Nephron progenitor cell (in vitro differentiated cells): Measurements from ENCODE around the gene STEAP3.

Experiments
- DNase-seq: peaks from one replicate; pipeline ENCODE4 v3.0.0; 2021
- H3K27ac Mint-ChIP-seq: 2 replicates; pipeline ENCODE4 v1.8.0; 2021; ENCODE audit warnings: mild to moderate bottlenecking, moderate library complexity, mixed read lengths
- H3K27me3 Mint-ChIP-seq: 2 replicates; pipeline ENCODE4 v1.8.0; 2021; ENCODE audit warnings: mild to moderate bottlenecking, low read depth, mixed read lengths; ENCODE audit not compliant: poor library complexity
- H3K36me3 Mint-ChIP-seq: 2 replicates; pipeline ENCODE4 v1.8.0; 2021; ENCODE audit warnings: low read depth, mixed read lengths
- H3K4me1 Mint-ChIP-seq: 2 replicates; pipeline ENCODE4 v1.8.0; 2021; ENCODE audit warnings: mixed read lengths
- H3K4me3 Mint-ChIP-seq: 2 replicates; pipeline ENCODE4 v1.8.0; 2021; ENCODE audit warnings: mild to moderate bottlenecking, moderate library complexity, mixed read lengths
- H3K9me3 Mint-ChIP-seq: 2 replicates; pipeline ENCODE4 v1.8.0; 2021; ENCODE audit warnings: mild to moderate bottlenecking, moderate library complexity, mixed read lengths
- TF ChIP-seq, protein P1 (sequence below): fragments of 200-600 bp; sonication (generic); IDR thresholded peaks from 2 replicates; pipeline ENCODE4 v1.5.0; 2021; ENCODE audit warnings: antibody characterized with exemption

STEAP3 gene

DNA sequence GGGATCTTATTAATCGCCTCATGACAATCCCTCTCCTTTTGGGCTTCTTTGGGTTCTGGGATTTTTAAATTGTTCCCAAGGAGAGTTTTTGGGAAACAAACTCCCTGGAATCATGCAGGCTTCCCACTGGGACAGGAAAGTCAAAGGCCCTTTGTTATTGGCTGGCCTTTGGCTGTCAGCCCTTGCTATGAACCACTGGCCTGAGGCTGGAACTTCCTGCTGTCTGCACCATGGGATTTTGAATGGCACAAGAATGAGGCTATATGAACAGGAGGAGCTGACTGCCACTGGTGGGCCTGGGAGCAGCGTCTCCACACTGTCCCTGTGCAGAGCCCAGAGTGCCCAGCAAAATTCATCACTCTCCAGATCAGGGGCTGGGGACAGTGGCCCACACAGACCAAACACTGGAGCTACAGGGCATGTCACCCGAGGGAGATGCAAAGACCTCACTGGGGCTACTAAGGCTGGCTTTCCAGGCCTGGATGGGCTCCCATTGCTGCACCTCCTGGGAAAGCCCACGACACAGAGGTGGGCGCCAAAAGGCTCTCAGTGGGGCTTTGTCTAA lies 35.7 kb downstream of the STEAP3 start:
- Mint-ChIP-seq H3K27ac (no peak overlapping the region), H3K36me3 (no peaks in the 10 kb centered on the region), H3K27me3 (peaks cover 19% of the 10 kb centered on the region), H3K9me3 (no peaks in the 10 kb centered on the region), H3K4me3 (no peak overlapping the region), H3K4me1 (peaks cover 30% of the 10 kb centered on the region)
- no peak for DNase-seq
- TF ChIP-seq, protein P1, sequence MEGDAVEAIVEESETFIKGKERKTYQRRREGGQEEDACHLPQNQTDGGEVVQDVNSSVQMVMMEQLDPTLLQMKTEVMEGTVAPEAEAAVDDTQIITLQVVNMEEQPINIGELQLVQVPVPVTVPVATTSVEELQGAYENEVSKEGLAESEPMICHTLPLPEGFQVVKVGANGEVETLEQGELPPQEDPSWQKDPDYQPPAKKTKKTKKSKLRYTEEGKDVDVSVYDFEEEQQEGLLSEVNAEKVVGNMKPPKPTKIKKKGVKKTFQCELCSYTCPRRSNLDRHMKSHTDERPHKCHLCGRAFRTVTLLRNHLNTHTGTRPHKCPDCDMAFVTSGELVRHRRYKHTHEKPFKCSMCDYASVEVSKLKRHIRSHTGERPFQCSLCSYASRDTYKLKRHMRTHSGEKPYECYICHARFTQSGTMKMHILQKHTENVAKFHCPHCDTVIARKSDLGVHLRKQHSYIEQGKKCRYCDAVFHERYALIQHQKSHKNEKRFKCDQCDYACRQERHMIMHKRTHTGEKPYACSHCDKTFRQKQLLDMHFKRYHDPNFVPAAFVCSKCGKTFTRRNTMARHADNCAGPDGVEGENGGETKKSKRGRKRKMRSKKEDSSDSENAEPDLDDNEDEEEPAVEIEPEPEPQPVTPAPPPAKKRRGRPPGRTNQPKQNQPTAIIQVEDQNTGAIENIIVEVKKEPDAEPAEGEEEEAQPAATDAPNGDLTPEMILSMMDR = no peak

- no peak for DNase-seq
- no peak overlapping the region for H3K27ac Mint-ChIP-seq
- peaks cover 11% of the 10 kb centered on the region for H3K27me3 Mint-ChIP-seq
- H3K4me1 Mint-ChIP-seq = peaks cover 29% of the 10 kb centered on the region
- H3K36me3 Mint-ChIP-seq = no peaks in the 10 kb centered on the region
- H3K9me3 Mint-ChIP-seq = no peaks in the 10 kb centered on the region
- no peak overlapping the region for H3K4me3 Mint-ChIP-seq
- TF ChIP-seq, protein P1 = no peak
Observed at GRCh38 chr2:119260646-119261492, 37.2 kb downstream of the STEAP3 start.

DNA sequence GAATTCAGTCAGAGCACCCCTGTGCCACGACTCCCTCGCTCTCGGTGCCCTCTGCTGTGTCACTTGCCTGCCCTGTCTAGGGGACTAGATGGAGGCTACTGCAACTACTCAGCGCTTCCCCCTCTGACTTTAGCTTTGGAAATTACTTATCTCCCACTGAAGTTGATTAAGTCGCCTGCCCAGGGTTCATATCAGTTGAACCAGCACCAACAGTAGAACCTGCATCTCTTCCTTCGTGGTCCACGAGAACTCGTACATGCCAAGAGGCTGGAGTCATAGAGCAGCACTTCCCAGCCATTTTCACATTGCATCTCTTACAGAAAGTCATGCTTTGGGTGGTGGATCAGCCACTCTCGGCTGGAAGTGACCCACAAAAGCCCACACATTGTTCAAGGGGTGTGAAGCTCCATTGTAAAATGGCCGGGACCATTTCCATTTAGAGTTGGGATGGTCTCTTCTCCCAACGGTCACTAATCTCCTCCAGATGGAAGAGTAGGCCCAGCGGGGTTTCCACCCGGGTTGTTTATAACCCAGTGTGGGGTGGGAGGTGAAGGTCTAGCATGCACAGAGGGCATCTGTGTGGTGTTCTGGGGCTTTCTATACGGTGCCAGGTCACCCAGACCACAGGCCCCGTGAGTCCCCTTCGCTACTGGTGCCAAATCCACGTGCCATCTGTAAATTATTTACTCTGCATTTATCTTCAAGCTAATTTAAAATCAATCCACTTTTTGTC lies 38.0 kb downstream of the STEAP3 start:
- Mint-ChIP-seq H3K4me3 (no peak overlapping the region), H3K9me3 (no peaks in the 10 kb centered on the region), H3K27me3 (peaks cover 15% of the 10 kb centered on the region), H3K4me1 (peaks cover 21% of the 10 kb centered on the region), H3K27ac (no peak overlapping the region), H3K36me3 (no peaks in the 10 kb centered on the region)
- no peak for DNase-seq
- TF ChIP-seq, protein P1 = no peak

- Mint-ChIP-seq H3K27me3 (peaks cover 17% of the 10 kb centered on the region), H3K27ac (no peak overlapping the region), H3K36me3 (no peaks in the 10 kb centered on the region), H3K9me3 (no peaks in the 10 kb centered on the region), H3K4me3 (no peak overlapping the region), H3K4me1 (peaks cover 12% of the 10 kb centered on the region)
- TF ChIP-seq, protein P1 = no peak
- DNase-seq = no peak
Observed at GRCh38 chr2:119263025-119263424, 39.4 kb downstream of the STEAP3 start.

GRCh38 chr2:119263656-119264055 lies 40.0 kb downstream of the STEAP3 start:
- Mint-ChIP-seq H3K27me3 (peaks cover 17% of the 10 kb centered on the region), H3K9me3 (no peaks in the 10 kb centered on the region), H3K4me1 (peaks cover 8% of the 10 kb centered on the region), H3K27ac (no peak overlapping the region), H3K4me3 (no peak overlapping the region), H3K36me3 (no peaks in the 10 kb centered on the region)
- no peak for DNase-seq
- TF ChIP-seq, protein P1 = no peak
